ENCODE measurements around the gene ASB13.

DNA sequence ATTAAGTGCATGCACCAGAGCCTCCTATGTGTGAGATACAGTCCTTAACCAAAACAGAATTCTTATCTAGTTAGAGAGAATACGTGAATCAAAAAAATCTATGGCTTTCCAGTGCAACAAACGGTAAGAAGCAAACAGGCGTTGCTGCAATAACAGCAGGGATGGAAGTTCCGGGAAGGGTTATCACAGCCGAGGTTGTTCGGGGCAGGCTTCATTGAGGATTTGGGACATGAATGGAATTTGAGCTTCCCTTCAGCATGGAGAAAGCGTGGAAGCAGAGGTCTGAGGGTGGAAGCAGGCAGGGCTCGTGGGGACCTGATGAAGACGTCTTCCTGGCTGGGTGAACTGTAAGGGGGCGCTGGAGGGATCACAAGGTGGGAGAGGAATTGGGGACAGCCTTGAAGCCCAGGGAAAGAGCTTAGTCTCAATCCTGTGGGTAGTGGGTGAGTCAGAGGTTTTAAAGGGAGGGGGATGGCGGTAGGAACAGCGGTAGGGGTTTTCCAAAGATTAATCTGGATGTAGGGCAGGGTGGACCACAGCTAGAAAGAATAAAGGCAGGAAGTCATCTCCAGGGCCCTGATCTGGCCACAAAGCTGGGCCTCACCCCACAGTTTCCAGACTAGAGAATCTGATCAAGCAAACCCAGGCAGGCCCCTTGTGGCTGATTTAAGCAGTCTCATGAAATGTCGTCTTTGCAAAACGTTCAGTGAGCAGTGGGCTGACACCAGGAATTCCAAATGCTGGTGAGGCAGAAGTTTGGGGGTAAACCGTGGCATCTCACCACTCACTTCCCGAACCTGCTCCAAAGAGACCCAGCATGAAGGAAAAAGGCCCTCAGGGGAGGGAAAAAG is 76.5 kb downstream of the ASB13 start:
- TF ChIP-seq, protein P1, sequence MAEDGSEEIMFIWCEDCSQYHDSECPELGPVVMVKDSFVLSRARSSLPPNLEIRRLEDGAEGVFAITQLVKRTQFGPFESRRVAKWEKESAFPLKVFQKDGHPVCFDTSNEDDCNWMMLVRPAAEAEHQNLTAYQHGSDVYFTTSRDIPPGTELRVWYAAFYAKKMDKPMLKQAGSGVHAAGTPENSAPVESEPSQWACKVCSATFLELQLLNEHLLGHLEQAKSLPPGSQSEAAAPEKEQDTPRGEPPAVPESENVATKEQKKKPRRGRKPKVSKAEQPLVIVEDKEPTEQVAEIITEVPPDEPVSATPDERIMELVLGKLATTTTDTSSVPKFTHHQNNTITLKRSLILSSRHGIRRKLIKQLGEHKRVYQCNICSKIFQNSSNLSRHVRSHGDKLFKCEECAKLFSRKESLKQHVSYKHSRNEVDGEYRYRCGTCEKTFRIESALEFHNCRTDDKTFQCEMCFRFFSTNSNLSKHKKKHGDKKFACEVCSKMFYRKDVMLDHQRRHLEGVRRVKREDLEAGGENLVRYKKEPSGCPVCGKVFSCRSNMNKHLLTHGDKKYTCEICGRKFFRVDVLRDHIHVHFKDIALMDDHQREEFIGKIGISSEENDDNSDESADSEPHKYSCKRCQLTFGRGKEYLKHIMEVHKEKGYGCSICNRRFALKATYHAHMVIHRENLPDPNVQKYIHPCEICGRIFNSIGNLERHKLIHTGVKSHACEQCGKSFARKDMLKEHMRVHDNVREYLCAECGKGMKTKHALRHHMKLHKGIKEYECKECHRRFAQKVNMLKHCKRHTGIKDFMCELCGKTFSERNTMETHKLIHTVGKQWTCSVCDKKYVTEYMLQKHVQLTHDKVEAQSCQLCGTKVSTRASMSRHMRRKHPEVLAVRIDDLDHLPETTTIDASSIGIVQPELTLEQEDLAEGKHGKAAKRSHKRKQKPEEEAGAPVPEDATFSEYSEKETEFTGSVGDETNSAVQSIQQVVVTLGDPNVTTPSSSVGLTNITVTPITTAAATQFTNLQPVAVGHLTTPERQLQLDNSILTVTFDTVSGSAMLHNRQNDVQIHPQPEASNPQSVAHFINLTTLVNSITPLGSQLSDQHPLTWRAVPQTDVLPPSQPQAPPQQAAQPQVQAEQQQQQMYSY (CRISPR knock-in tag; IDR thresholded peaks at IDR 0.05), result no peak
- TF ChIP-seq GTF2F1 (IDR thresholded peaks at IDR 0.05; ENCODE audit: low read length) (no peak), POLR2G (IDR thresholded peaks at IDR 0.05; ENCODE audit: low read depth, low read length) (no peak), MAFK (conservative IDR thresholded peaks at IDR 0.05 in 1 of 2, IDR thresholded peaks at IDR 0.05 in 1 of 2; ENCODE audit: low read length in 2 of 2) (no peak), MAZ (IDR thresholded peaks at IDR 0.05; ENCODE audit: borderline replicate concordance, low read depth, low read length) (no peak), MAZ (CRISPR knock-in tag; IDR thresholded peaks at IDR 0.05; ENCODE audit: low read depth) (no peak)
